WTC11 (cell line): ENCODE measurements around the gene SLC6A9. TPM values are rescaled to one million over a fixed set of nuclear protein-coding genes. Genes with fewer than 3 reads are reported as not detected.

Experiments used
- ATAC-seq: fragments of 200-7000 bp; cut with Tn5 transposase; 2 replicates; pipeline ENCODE4 v1.10.0; 2021; ENCODE audit warnings: mild to moderate bottlenecking, moderate library complexity
- CTCF ChIA-PET: fragments of 300-600 bp; sonication (Branson Sonifier 250); formaldehyde crosslinking; loops from one replicate; lab custom pipeline; 2021; ENCODE audit warnings: antibody characterized with exemption; lab: Charles Lee
- POLR2A ChIA-PET: fragments of 350-600 bp; sonication (Branson Sonifier 250); formaldehyde crosslinking; loops from one replicate; lab custom pipeline; 2021; ENCODE audit warnings: antibody characterized with exemption; lab: Charles Lee
- DNase-seq: peaks from one replicate; pipeline ENCODE4 v3.0.0; 2021; ENCODE audit warnings: low spot score
- H3K27ac Mint-ChIP-seq: 2 replicates; pipeline ENCODE4 v1.8.0; 2021; ENCODE audit warnings: mixed read lengths
- H3K27me3 Mint-ChIP-seq: 2 replicates; pipeline ENCODE4 v1.8.0; 2021; ENCODE audit warnings: low read depth, mild to moderate bottlenecking, moderate library complexity, mixed read lengths
- H3K36me3 Mint-ChIP-seq: 2 replicates; pipeline ENCODE4 v1.8.0; 2021; ENCODE audit warnings: mixed read lengths
- H3K4me1 Mint-ChIP-seq: 2 replicates; pipeline ENCODE4 v1.8.0; 2022; ENCODE audit warnings: mixed read lengths
- H3K4me3 Mint-ChIP-seq: 2 replicates; pipeline ENCODE4 v1.8.0; 2021; ENCODE audit warnings: mild to moderate bottlenecking, moderate library complexity, mixed read lengths
- H3K9me3 Mint-ChIP-seq: 2 replicates; pipeline ENCODE4 v1.8.0; 2021; ENCODE audit warnings: mixed read lengths
- ATF1 ChIP-seq: sonication (generic); formaldehyde crosslinking; IDR thresholded peaks from 2 replicates; pipeline ENCODE4 v1.8.1; 2023; ENCODE audit warnings: mild to moderate bottlenecking, moderate library complexity, missing genetic modification reagents
- CREB1 ChIP-seq: sonication (generic); formaldehyde crosslinking; IDR thresholded peaks from 2 replicates; pipeline ENCODE4 v1.8.0; 2023; ENCODE audit warnings: mild to moderate bottlenecking, missing genetic modification reagents
- CTCF ChIP-seq: fragments of 200-600 bp; IDR thresholded peaks from 2 replicates; pipeline ENCODE4 v1.8.0; 2022; ENCODE audit warnings: antibody characterized with exemption
- E2F4 ChIP-seq: sonication (generic); formaldehyde crosslinking; IDR thresholded peaks from 2 replicates; pipeline ENCODE4 v1.8.1; 2022; ENCODE audit warnings: low read depth, mild to moderate bottlenecking, moderate library complexity, missing genetic modification reagents, borderline replicate concordance
- ELF4 ChIP-seq: sonication (generic); formaldehyde crosslinking; IDR thresholded peaks from 2 replicates; pipeline ENCODE4 v1.8.1; 2022; ENCODE audit warnings: low read depth, mild to moderate bottlenecking, moderate library complexity, missing genetic modification reagents
- ETV6 ChIP-seq: sonication (generic); formaldehyde crosslinking; IDR thresholded peaks from 2 replicates; pipeline ENCODE4 v1.8.1; 2022; ENCODE audit warnings: mild to moderate bottlenecking, missing genetic modification reagents
- FOXP1 ChIP-seq: sonication (generic); formaldehyde crosslinking; IDR thresholded peaks from 2 replicates; pipeline ENCODE4 v1.8.0; 2022; ENCODE audit warnings: missing genetic modification reagents, mild to moderate bottlenecking, moderate library complexity, borderline replicate concordance
- GABPB1 ChIP-seq: sonication (generic); formaldehyde crosslinking; IDR thresholded peaks from 2 replicates; pipeline ENCODE4 v1.8.1; 2023; ENCODE audit warnings: mild to moderate bottlenecking, missing genetic modification reagents
- HMGXB4 ChIP-seq: sonication (generic); formaldehyde crosslinking; IDR thresholded peaks from 2 replicates; pipeline ENCODE4 v1.8.1; 2023; ENCODE audit warnings: mild to moderate bottlenecking, moderate library complexity, missing genetic modification reagents
- JAZF1 ChIP-seq: fragments of 250-450 bp; sonication (Bioruptor Pico); IDR thresholded peaks from 2 replicates; pipeline ENCODE4 v1.9.0; 2021; ENCODE audit warnings: moderate library complexity, mild to moderate bottlenecking, inconsistent platforms
- MLX ChIP-seq: sonication (generic); formaldehyde crosslinking; IDR thresholded peaks from 2 replicates; pipeline ENCODE4 v1.8.1; 2023; ENCODE audit warnings: mild to moderate bottlenecking, missing genetic modification reagents, moderate library complexity
- NFYB ChIP-seq: sonication (generic); formaldehyde crosslinking; conservative IDR thresholded peaks from 2 replicates; pipeline ENCODE4 v1.8.0; 2022; ENCODE audit warnings: low read depth, missing genetic modification reagents
- NR2C2 ChIP-seq: sonication (generic); formaldehyde crosslinking; IDR thresholded peaks from 2 replicates; pipeline ENCODE4 v1.8.0; 2022; ENCODE audit warnings: mild to moderate bottlenecking, missing genetic modification reagents
- PREB ChIP-seq: sonication (generic); formaldehyde crosslinking; IDR thresholded peaks from 2 replicates; pipeline ENCODE4 v1.8.1; 2022; ENCODE audit warnings: mild to moderate bottlenecking, missing genetic modification reagents, moderate library complexity, borderline replicate concordance
- USF2 ChIP-seq: sonication (generic); formaldehyde crosslinking; IDR thresholded peaks from 2 replicates; pipeline ENCODE4 v1.8.1; 2023; ENCODE audit warnings: mild to moderate bottlenecking, missing genetic modification reagents, moderate library complexity
- ZNF121 ChIP-seq: sonication (generic); formaldehyde crosslinking; IDR thresholded peaks from 2 replicates; pipeline ENCODE4 v1.8.0; 2023; ENCODE audit warnings: missing genetic modification reagents
- ZNF219 ChIP-seq: sonication (generic); formaldehyde crosslinking; IDR thresholded peaks from 2 replicates; pipeline ENCODE4 v1.8.0; 2023; ENCODE audit warnings: missing genetic modification reagents, mild to moderate bottlenecking, borderline replicate concordance
- ZNF281 ChIP-seq: sonication (generic); formaldehyde crosslinking; IDR thresholded peaks from 2 replicates; pipeline ENCODE4 v1.8.0; 2023; ENCODE audit warnings: mild to moderate bottlenecking, missing genetic modification reagents
- ZNF671 ChIP-seq: fragments of 250-450 bp; sonication (Bioruptor Pico); IDR thresholded peaks from 2 replicates; pipeline ENCODE4 v1.8.0; 2021; ENCODE audit warnings: mild to moderate bottlenecking
- total RNA-seq: library from RNA; stranded (reverse); gene quantifications from 3 replicates; pipeline ENCODE4 v1.2.3, GENCODE V29; 2021

Gene SLC6A9
- total RNA-seq, 1 experiment from 2014 or later = 14.4 TPM

- TF ChIP-seq HMGXB4 (no peak), ZNF281 (no peak), MLX (CRISPR knock-in tag) (no peak), CTCF (no peak), ETV6 (no peak), USF2 (CRISPR knock-in tag) (no peak)
These were observed 11.8 kb downstream of the SLC6A9 start (continued) for GRCh38 chr1:44019466-44019948.

GRCh38 chr1:44016890-44017400 is 14.3 kb downstream of the SLC6A9 start:
- Mint-ChIP-seq H3K9me3 (no peaks in the 10 kb centered on the region), H3K27me3 (no peaks in the 10 kb centered on the region), H3K4me3 (no peak overlapping the region), H3K36me3 (no peaks in the 10 kb centered on the region), H3K27ac (no peak overlapping the region)
- no peak for DNase-seq
- no peak for TF ChIP-seq PREB
- TF ChIP-seq, all 79 proteins: peak for 0
- ChIA-PET CTCF (interaction anchor here (0.7 to 4.3 kb wide), 4 partner anchors 11 to 18 kb away, joined by 3 to 35 read pairs (median 4); partner anchors contain the start of gene SLC6A9), POLR2A (interaction anchor here (0.6 to 1.1 kb wide), 2 partner anchors 13 to 28 kb away, joined by 3 read pairs; no protein-coding TSS in a partner anchor)
- ATAC-seq = no peak
- H3K4me1 Mint-ChIP-seq = peaks cover under 1% of the 10 kb centered on the region; the same call in 1 of the 2 replicates

- no peak for DNase-seq
- H3K36me3 Mint-ChIP-seq = no peaks in the 10 kb centered on the region
- ChIA-PET CTCF (interaction anchor here (0.7 to 4.3 kb wide), 4 partner anchors 10 to 19 kb away, joined by 3 to 35 read pairs (median 4); partner anchors contain the start of gene SLC6A9), POLR2A (interaction anchor here (1.1 kb wide), 1 partner anchor 14 kb away, joined by 3 read pairs; no protein-coding TSS in a partner anchor)
- H3K9me3 Mint-ChIP-seq = no peaks in the 10 kb centered on the region
- no peak overlapping the region for H3K4me3 Mint-ChIP-seq
- H3K27ac Mint-ChIP-seq = no peak overlapping the region
- no peaks in the 10 kb centered on the region for H3K27me3 Mint-ChIP-seq
- ATAC-seq = no peak
- TF ChIP-seq GABPB1 (CRISPR knock-in tag) (no peak), NFYB (no peak), NR2C2 (CRISPR knock-in tag) (no peak), JAZF1 (CRISPR knock-in tag) (no peak), ZNF219 (no peak), ELF4 (no peak), E2F4 (CRISPR knock-in tag) (no peak), CREB1 (CRISPR knock-in tag) (no peak), FOXP1 (CRISPR knock-in tag) (no peak), ATF1 (no peak), ZNF121 (CRISPR knock-in tag) (no peak), ZNF671 (no peak)
- TF ChIP-seq, all 79 proteins: peak for 0
- peaks cover 7% of the 10 kb centered on the region for H3K4me1 Mint-ChIP-seq
These were observed 15.0 kb downstream of the SLC6A9 start for GRCh38 chr1:44016041-44016889.
